HepG2 (cell line): ENCODE results near the gene PGP. TPM values are rescaled to one million over a fixed set of nuclear protein-coding genes. Genes with fewer than 3 reads are reported as not detected.

Experiments used
- AGO1 ChIP-seq: fragments of 200-400 bp; formaldehyde crosslinking; IDR thresholded peaks from 2 replicates; pipeline ENCODE4 v1.6.1; 2017; ENCODE audit warnings: mild to moderate bottlenecking, low read depth, low read length, moderate library complexity; ENCODE audit not compliant: poor library complexity, severe bottlenecking
- HCFC1 ChIP-seq: fragments of 150-350 bp; IDR thresholded peaks from 2 replicates; pipeline ENCODE4 v1.6.1; 2014; ENCODE audit warnings: low read depth, low read length
- MYNN ChIP-seq: sonication (generic); formaldehyde crosslinking; IDR thresholded peaks from 2 replicates; pipeline ENCODE4 v1.4.0; 2020; ENCODE audit warnings: mild to moderate bottlenecking, low read depth, missing genetic modification reagents
- NR2C2 ChIP-seq: sonication (generic); formaldehyde crosslinking; IDR thresholded peaks from 2 replicates; pipeline ENCODE4 v1.4.0; 2020; ENCODE audit warnings: missing genetic modification reagents, mild to moderate bottlenecking, moderate library complexity, borderline replicate concordance
- NR2F1 ChIP-seq, 2 experiments: fragments of 450-650 bp in 1 of 2; formaldehyde crosslinking in 1 of 2; IDR thresholded peaks; 2 replicates each; pipeline versions ENCODE4 v1.5.0 to v1.6.1; 2016 to 2020; ENCODE audit warnings: mild to moderate bottlenecking in 1 of 2, missing compliant biosample characterization in 1 of 2, missing genetic modification reagents in 1 of 2, moderate library complexity in 1 of 2
- PAF1 ChIP-seq: IDR thresholded peaks from 2 replicates; pipeline ENCODE4 v1.6.1; 2016; ENCODE audit warnings: missing genetic modification reagents, missing compliant biosample characterization
- SATB2 ChIP-seq: sonication (generic); formaldehyde crosslinking; IDR thresholded peaks from 2 replicates; pipeline ENCODE4 v1.5.0; 2020; ENCODE audit warnings: missing genetic modification reagents
- SSRP1 ChIP-seq: IDR thresholded peaks from 2 replicates; pipeline ENCODE4 v1.6.1; 2016; ENCODE audit warnings: control low read depth
- TOE1 ChIP-seq: sonication (generic); formaldehyde crosslinking; IDR thresholded peaks from 2 replicates; pipeline ENCODE4 v1.4.0; 2020; ENCODE audit warnings: mild to moderate bottlenecking, missing genetic modification reagents
- U2AF2 ChIP-seq: fragments of 200-400 bp; formaldehyde crosslinking; IDR thresholded peaks from 2 replicates; pipeline ENCODE4 v1.6.1; 2017; ENCODE audit warnings: low read depth, mild to moderate bottlenecking, low read length
- ZNF282 ChIP-seq: fragments of 450-650 bp; IDR thresholded peaks from 2 replicates; pipeline ENCODE4 v1.6.1; 2018; ENCODE audit not compliant: partially characterized antibody
- ZNF556 ChIP-seq: sonication (generic); formaldehyde crosslinking; IDR thresholded peaks from 2 replicates; pipeline ENCODE4 v1.4.0; 2020; ENCODE audit warnings: mild to moderate bottlenecking, missing genetic modification reagents, borderline replicate concordance
- ZNF674 ChIP-seq: sonication (generic); formaldehyde crosslinking; IDR thresholded peaks from 2 replicates; pipeline ENCODE4 v1.5.0; 2020; ENCODE audit warnings: low read depth, mild to moderate bottlenecking, missing genetic modification reagents
- ZNF709 ChIP-seq: sonication (generic); formaldehyde crosslinking; IDR thresholded peaks from 2 replicates; pipeline ENCODE4 v1.5.0; 2020; ENCODE audit warnings: mild to moderate bottlenecking, missing genetic modification reagents
- ZNF761 ChIP-seq: sonication (generic); formaldehyde crosslinking; conservative IDR thresholded peaks from 2 replicates; pipeline ENCODE4 v1.4.0; 2020; ENCODE audit warnings: mild to moderate bottlenecking, missing genetic modification reagents
- ZNF816 ChIP-seq: sonication (generic); formaldehyde crosslinking; IDR thresholded peaks from 2 replicates; pipeline ENCODE4 v1.8.0; 2022; ENCODE audit warnings: missing genetic modification reagents, mild to moderate bottlenecking, borderline replicate concordance
- polyA plus RNA-seq, 8 experiments: library from polyadenylated mRNA; depleted of rRNA in 3 of 8; stranded (reverse) in 7 of 8; unstranded in 1 of 8; fragments of >200 nt; fragmentation: Illumina TruSeq in 4 of 8; extraction: Trizol in 4 of 8; gene quantifications; 2 replicates each; pipeline versions ENCODE4 v1.2.1 to v1.2.3, GENCODE V29; 2011 to 2016; ENCODE audit warnings: low read depth in 4 of 8, missing spikeins in 1 of 8, mixed read lengths in 1 of 8; ENCODE audit not compliant: insufficient read depth in 1 of 8
- total RNA-seq, 5 experiments: library from RNA; depleted of rRNA; stranded (reverse); fragments of >200 nt; fragmentation: Illumina TruSeq; extraction: Trizol; gene quantifications; 2 replicates each; pipeline ENCODE4 v1.2.3, GENCODE V29; 2016; ENCODE audit warnings: low read depth in 1 of 5
- TF ChIP-seq, protein P1 (sequence below): sonication (generic); formaldehyde crosslinking; IDR thresholded peaks from 2 replicates; pipeline ENCODE4 v1.4.0; 2020; ENCODE audit warnings: low read depth, missing genetic modification reagents
- TF ChIP-seq, protein P2 (sequence below): IDR thresholded peaks from 2 replicates; pipeline ENCODE4 v1.6.1; 2012; ENCODE audit warnings: inconsistent platforms
- TF ChIP-seq, protein P3 (sequence below), 2 experiments: sonication (generic) in 1 of 2; formaldehyde crosslinking in 1 of 2; IDR thresholded peaks; 2 replicates each; pipeline versions ENCODE4 v1.4.0 to v1.6.1; 2016 to 2020; ENCODE audit warnings: borderline replicate concordance in 1 of 2, low read depth in 1 of 2, mild to moderate bottlenecking in 1 of 2, missing genetic modification reagents in 1 of 2

PGP gene
- total and polyA plus RNA-seq, 2 of the 13 experiments (the other 11 are each of a cell fraction or from before 2014, with no cell fraction given) = 7.3 to 18.3 TPM

DNA sequence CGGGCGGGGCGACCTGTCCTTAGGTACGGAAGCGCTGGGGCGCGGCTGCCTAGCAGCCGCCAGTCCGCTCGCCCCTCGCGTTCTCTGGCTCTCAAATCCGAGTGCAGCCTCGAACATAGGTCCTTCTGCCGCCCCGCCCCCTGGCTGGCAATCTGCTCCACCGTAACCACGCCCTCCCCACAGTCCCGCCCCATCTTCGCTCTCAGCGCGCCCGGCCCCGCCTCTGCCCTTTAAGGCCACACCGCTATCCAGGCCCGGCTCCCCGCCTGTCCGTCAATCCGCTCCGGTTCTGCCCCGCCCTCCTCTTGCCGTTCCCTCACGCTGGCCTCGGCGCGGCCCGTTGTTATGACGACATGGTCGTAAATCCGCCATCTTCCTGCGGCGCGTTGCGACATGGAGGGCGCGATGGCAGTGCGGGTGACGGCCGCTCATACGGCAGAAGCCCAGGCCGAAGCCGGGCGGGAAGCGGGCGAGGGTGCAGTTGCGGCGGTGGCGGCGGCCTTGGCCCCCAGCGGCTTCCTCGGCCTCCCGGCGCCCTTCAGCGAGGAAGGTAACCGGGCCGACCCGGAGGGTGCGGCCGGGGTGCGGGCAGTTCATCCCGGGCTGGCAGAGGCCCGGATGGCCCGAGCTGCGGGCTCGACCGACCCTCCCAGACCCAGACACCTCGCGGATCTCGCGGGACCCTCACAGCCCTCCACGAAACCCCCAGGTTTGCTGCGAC is 8.7 kb upstream of the PGP start, which contains the start of gene E4F1 (continued):
- TF ChIP-seq, protein P1, sequence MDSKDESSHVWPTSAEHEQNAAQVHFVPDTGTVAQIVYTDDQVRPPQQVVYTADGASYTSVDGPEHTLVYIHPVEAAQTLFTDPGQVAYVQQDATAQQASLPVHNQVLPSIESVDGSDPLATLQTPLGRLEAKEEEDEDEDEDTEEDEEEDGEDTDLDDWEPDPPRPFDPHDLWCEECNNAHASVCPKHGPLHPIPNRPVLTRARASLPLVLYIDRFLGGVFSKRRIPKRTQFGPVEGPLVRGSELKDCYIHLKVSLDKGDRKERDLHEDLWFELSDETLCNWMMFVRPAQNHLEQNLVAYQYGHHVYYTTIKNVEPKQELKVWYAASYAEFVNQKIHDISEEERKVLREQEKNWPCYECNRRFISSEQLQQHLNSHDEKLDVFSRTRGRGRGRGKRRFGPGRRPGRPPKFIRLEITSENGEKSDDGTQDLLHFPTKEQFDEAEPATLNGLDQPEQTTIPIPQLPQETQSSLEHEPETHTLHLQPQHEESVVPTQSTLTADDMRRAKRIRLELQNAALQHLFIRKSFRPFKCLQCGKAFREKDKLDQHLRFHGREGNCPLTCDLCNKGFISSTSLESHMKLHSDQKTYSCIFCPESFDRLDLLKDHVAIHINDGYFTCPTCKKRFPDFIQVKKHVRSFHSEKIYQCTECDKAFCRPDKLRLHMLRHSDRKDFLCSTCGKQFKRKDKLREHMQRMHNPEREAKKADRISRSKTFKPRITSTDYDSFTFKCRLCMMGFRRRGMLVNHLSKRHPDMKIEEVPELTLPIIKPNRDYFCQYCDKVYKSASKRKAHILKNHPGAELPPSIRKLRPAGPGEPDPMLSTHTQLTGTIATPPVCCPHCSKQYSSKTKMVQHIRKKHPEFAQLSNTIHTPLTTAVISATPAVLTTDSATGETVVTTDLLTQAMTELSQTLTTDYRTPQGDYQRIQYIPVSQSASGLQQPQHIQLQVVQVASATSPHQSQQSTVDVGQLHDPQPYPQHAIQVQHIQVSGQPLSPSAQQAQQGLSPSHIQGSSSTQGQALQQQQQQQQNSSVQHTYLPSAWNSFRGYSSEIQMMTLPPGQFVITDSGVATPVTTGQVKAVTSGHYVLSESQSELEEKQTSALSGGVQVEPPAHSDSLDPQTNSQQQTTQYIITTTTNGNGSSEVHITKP (CRISPR knock-in tag) = peak; percentile 58; the same call in 1 of the 2 replicates
- TF ChIP-seq TOE1 (CRISPR knock-in tag) = no peak
- TF ChIP-seq ZNF709 (CRISPR knock-in tag) = no peak
- TF ChIP-seq, protein P2, sequence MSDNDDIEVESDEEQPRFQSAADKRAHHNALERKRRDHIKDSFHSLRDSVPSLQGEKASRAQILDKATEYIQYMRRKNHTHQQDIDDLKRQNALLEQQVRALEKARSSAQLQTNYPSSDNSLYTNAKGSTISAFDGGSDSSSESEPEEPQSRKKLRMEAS = peak; percentile 92
- 0 out of 2 replicates have a peak, but pooled peaks have one; percentile 63 for TF ChIP-seq SATB2
- TF ChIP-seq ZNF556 (CRISPR knock-in tag) = peak; percentile 87
- TF ChIP-seq ZNF816 (CRISPR knock-in tag) = no peak
- no peak for TF ChIP-seq PAF1 (CRISPR knock-in tag)
- TF ChIP-seq MYNN = no peak
- no peak for TF ChIP-seq NR2F1 (CRISPR knock-in tag; IDR thresholded peaks at IDR 0.05)
- TF ChIP-seq SSRP1 (CRISPR knock-in tag) = no peak
- no peak for TF ChIP-seq AGO1
- peak; percentile 96 for TF ChIP-seq U2AF2
- peak; percentile 78; the same call in 1 of the 2 replicates for TF ChIP-seq ZNF761 (CRISPR knock-in tag)
- peak; percentile 82 for TF ChIP-seq NR2C2 (CRISPR knock-in tag)
- no peak for TF ChIP-seq ZNF282
- TF ChIP-seq, protein P3, sequence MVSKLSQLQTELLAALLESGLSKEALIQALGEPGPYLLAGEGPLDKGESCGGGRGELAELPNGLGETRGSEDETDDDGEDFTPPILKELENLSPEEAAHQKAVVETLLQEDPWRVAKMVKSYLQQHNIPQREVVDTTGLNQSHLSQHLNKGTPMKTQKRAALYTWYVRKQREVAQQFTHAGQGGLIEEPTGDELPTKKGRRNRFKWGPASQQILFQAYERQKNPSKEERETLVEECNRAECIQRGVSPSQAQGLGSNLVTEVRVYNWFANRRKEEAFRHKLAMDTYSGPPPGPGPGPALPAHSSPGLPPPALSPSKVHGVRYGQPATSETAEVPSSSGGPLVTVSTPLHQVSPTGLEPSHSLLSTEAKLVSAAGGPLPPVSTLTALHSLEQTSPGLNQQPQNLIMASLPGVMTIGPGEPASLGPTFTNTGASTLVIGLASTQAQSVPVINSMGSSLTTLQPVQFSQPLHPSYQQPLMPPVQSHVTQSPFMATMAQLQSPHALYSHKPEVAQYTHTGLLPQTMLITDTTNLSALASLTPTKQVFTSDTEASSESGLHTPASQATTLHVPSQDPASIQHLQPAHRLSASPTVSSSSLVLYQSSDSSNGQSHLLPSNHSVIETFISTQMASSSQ (IDR thresholded peaks at IDR 0.05; ENCODE audit: low read depth) = no peak
- TF ChIP-seq, protein P3 (CRISPR knock-in tag; IDR thresholded peaks at IDR 0.05; ENCODE audit: borderline replicate concordance) = peak; percentile 55; the same call in 1 of the 2 replicates
- peak; percentile 63 for TF ChIP-seq HCFC1
- TF ChIP-seq ZNF674 (CRISPR knock-in tag) = no peak
